ENCODE measurements around the gene MYO9B.

DNA sequence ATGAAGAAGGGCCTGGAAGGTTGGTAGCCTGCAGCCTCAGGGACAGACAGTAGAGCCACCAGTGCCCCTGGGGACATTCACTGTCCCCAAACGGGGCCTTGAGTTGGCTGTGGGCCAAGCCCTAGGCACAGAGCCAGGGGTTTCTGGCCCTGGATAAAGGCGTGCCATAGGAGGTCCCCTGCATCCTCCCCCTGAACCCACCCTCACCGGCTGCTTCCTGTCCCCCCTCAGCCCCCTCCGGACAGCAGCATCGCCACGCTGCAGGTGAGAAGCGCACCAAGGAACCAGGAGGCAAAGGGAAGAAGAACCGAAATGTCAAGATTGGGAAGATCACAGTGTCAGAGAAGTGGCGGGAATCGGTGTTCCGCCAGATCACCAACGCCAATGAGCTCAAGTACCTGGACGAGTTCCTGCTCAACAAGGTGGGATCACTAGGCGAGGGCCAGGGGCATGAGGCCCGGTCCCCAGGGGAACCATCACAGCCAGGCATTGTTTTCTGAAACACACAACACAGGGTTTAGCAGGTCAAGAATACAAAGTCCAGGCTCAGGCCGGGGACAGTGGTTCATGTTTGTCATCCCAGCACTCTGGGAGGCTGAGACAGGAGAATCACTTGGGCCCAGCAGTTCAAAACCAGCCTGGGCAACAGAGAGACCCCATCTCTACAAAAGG lies 125.0 kb downstream of the MYO9B start:
- TF ChIP-seq, protein P1, sequence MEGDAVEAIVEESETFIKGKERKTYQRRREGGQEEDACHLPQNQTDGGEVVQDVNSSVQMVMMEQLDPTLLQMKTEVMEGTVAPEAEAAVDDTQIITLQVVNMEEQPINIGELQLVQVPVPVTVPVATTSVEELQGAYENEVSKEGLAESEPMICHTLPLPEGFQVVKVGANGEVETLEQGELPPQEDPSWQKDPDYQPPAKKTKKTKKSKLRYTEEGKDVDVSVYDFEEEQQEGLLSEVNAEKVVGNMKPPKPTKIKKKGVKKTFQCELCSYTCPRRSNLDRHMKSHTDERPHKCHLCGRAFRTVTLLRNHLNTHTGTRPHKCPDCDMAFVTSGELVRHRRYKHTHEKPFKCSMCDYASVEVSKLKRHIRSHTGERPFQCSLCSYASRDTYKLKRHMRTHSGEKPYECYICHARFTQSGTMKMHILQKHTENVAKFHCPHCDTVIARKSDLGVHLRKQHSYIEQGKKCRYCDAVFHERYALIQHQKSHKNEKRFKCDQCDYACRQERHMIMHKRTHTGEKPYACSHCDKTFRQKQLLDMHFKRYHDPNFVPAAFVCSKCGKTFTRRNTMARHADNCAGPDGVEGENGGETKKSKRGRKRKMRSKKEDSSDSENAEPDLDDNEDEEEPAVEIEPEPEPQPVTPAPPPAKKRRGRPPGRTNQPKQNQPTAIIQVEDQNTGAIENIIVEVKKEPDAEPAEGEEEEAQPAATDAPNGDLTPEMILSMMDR (IDR thresholded peaks at IDR 0.05), result no peak
- TF ChIP-seq, protein P2, sequence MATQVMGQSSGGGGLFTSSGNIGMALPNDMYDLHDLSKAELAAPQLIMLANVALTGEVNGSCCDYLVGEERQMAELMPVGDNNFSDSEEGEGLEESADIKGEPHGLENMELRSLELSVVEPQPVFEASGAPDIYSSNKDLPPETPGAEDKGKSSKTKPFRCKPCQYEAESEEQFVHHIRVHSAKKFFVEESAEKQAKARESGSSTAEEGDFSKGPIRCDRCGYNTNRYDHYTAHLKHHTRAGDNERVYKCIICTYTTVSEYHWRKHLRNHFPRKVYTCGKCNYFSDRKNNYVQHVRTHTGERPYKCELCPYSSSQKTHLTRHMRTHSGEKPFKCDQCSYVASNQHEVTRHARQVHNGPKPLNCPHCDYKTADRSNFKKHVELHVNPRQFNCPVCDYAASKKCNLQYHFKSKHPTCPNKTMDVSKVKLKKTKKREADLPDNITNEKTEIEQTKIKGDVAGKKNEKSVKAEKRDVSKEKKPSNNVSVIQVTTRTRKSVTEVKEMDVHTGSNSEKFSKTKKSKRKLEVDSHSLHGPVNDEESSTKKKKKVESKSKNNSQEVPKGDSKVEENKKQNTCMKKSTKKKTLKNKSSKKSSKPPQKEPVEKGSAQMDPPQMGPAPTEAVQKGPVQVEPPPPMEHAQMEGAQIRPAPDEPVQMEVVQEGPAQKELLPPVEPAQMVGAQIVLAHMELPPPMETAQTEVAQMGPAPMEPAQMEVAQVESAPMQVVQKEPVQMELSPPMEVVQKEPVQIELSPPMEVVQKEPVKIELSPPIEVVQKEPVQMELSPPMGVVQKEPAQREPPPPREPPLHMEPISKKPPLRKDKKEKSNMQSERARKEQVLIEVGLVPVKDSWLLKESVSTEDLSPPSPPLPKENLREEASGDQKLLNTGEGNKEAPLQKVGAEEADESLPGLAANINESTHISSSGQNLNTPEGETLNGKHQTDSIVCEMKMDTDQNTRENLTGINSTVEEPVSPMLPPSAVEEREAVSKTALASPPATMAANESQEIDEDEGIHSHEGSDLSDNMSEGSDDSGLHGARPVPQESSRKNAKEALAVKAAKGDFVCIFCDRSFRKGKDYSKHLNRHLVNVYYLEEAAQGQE (IDR thresholded peaks at IDR 0.05; ENCODE audit: insufficient read depth in 1 of 2, low read depth in 2 of 2, low read length in 1 of 2), result no peak
- TF ChIP-seq POLR2AphosphoS5 (IDR thresholded peaks at IDR 0.05; ENCODE audit: low read depth, low read length) (no peak), TCF7L2 (IDR thresholded peaks at IDR 0.05; ENCODE audit: low read depth, low read length) (no peak), SIN3A (IDR thresholded peaks at IDR 0.05; ENCODE audit: borderline replicate concordance, insufficient read depth, low read depth, low read length) (no peak)

Data from Panc1 (cell line).